GM21528 (cell line): ENCODE results near the gene ELOA2.
"Not testable (repeated sequence)": the region's sequence is repeated elsewhere in the genome, so short reads cannot be mapped to it uniquely, and the experiment has no call there.

Source experiments
- ATAC-seq: cut with Tn5 transposase; IDR thresholded peaks from one replicate; pipeline ENCODE4 v1.9.1; 2021; ENCODE audit warnings: mild to moderate bottlenecking, moderate library complexity; ENCODE audit not compliant: unreplicated experiment, low FRiP score

The ELOA2 gene, protein sequence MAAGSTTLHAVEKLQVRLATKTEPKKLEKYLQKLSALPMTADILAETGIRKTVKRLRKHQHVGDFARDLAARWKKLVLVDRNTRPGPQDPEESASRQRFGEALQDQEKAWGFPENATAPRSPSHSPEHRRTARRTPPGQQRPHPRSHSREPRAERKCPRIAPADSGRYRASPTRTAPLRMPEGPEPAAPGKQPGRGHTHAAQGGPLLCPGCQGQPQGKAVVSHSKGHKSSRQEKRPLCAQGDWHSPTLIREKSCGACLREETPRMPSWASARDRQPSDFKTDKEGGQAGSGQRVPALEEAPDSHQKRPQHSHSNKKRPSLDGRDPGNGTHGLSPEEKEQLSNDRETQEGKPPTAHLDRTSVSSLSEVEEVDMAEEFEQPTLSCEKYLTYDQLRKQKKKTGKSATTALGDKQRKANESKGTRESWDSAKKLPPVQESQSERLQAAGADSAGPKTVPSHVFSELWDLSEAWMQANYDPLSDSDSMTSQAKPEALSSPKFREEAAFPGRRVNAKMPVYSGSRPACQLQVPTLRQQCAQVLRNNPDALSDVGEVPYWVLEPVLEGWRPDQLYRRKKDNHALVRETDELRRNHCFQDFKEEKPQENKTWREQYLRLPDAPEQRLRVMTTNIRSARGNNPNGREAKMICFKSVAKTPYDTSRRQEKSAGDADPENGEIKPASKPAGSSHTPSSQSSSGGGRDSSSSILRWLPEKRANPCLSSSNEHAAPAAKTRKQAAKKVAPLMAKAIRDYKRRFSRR

DNA sequence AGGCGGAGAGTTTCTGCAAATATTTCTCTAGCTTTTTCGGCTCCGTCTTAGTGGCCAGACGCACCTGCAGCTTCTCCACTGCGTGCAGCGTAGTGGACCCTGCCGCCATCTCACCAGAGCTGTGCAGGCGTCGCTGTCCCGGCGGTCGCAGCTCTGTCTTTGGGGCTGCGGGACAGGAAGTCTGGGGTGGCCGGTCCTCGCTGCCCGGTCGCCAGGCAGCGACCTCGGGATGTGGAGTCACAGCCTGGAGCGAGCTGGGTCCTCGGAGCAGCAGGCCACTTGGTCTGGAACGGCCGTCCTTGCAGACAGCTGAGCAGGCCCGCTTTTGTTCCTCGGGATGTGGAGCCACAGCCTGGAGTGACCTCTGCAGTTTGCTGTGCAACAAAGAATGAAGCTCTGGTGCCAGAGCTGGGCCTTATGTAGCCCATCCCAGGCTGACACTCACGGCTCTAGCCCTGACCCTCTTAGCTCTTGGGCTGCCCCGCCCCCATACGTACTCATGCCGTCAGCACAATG is at the start of gene ELOA2:
TSS of gene ELOA2 (minus strand) at position 466 of the 516 bp plus-strand sequence. CDS start at position 109, 357 bp downstream.
- ATAC-seq: no peak

DNA sequence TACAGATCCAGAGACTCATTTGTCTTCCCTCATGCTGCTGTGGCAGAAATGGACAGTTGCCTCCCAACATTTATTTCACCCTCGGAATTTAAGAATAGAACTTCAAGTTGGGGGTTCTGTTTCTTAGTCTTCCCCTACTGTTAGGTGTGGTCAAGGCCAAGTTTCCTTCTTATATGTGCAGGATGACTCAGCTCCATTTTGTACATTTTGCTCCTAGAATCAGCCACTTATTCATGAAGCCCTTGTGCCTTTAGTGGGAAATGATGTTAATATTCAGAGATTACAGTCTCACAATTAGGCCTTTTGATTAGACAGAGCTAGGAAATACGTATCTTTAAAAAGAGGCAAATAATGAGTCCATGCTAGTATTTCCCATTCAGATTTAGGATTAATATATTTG is 46.2 kb upstream of the ELOA2 start:
- no peak for ATAC-seq

DNA sequence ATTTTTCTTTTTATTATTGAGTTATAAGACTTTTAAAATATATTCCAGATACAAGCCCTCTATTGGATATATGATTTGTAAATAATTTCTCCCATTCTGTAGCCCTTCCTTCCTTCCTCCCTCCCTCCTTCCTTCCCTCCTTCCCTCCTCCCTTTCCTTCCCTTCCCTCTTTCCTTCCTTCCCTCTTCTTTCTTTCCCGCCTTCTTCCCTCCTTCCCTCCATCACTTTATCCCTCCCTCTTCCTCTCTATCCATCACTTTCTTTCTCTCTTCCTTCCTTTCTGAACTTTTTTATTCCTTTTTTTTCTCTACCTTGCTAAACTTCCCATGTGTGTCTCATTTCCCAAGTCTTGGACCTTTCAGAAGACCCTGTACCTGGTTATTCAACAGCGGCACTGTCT is 45.5 kb upstream of the ELOA2 start:
- ATAC-seq: no peak

DNA sequence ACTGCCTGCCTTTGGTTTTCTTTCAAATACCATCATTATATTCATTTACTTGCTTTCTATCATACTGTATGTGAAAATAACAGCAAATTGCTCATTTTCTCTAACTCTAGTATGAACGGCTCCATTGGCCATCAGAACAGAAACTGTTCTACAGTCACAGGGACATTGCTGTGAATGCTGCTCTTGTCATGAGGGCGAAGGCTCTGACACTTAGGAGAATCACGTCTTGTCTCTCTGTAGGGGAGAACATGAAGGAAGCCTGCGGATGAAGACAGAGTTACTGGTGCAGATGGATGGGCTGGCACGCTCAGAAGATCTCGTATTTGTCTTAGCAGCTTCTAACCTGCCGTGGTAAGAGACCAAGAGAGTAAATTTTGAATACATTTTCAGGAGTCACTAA is 41.7 kb upstream of the ELOA2 start:
- ATAC-seq: no peak

DNA sequence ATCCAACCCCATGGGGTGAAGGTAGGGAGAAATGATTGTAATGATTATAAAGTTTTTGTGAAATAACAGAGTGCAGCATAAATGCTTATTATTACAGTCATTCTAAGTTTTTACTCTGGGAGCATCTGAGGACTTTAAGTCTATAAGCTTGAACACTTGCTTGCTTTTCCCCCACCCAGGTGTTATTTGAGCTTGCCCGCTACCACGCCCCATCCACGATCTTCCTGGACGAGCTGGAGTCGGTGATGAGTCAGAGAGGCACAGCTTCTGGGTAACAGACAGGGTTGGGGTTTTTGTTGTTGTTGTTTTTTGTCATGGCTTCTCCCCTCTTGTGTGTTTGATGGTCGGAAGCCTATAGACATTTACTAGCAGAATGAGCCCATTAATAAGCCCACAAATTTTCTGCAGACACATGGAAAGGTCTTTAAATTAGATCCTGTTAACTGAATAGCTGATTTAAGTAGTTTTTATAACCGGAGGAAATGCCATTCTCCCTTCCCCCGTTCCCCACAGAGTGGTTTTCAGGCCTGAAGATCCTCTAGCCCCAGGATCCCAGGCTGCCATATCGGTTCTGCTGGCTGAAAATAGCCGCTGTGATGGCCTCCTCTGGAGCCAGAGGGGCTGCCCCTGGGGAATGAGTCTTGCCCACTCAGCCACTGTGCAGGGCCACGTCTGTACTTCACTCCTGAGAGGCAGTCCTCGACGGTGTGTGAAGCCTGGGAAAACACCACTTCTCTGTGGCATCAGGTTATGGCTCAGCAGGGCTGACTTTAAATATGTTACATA is 39.9 kb upstream of the ELOA2 start:
- no peak for ATAC-seq

DNA sequence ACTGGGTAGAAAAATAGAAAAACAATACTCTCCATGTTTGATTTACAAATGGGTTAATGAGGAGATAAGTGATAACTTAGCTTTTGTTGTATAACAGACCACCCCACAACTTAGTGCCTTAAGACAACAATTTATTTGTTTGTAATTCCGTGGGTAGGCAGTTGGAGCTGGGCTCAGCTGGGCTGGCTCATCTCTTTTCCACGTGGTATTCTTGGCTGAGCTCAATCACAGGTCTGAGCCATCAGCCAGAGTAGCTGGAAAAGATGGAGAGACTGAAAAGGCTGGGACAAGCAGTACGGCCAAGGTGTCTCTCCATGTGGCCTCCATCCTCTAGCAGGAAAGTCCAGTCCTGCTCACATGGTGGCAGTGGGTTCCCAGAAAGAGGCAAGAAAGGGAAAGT is 32.2 kb upstream of the ELOA2 start:
- ATAC-seq: no peak

DNA sequence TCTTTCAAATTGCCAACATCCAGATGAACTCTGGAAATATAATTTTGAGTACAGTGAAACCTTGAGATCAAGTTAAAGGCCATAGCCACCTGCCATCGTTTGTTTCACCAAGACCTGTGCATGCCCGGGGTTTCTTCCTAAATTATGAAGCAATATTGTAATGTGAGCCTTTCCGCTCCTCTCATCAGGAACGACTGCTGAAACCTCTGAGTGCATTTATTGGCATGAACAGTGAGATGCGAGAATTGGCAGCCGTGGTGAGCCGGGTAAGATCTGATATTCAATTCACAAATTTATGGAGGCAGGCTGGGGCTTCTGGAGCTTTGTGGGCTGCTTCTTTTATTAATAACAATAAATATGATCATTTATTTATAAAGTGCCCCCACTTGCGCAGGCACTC is 27.7 kb upstream of the ELOA2 start:
- no peak for ATAC-seq

DNA sequence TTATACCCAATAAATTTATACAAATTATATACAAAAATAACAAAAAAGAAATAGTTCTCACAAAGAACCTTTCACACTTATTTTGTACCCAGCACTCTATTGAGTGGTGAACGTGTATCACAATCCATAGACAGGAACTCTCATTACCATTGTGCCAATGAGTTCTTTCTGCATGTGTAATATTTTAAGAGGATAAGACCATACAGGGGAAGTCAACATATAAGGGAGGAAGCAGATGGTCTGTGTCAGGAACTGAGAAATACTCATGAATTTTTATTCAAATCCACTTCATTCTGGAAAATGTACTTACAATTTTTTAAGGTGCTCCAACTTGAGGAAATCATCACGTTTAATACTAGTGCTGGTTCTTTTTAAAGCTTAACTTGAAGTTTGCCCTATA is 27.1 kb upstream of the ELOA2 start:
- ATAC-seq: no peak

DNA sequence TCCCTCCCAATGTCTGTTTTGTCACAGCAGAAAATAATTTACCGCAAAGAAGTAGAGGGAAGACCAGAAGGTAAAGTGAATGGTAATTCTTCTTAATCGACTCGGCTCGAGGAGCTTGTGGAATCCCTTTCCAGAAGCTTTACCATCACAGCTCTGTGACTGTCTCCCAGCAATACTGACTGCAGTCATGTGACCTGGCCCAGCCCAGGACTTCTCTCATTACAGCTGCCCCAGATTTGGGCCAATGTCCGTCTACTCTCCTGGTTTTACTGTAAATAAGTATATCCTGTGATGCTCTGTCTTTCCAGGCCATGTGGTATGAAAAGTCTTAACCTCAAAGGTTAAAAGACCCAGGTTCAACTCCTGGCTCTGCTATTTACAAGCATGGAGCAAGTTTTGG is 18.9 kb upstream of the ELOA2 start:
- ATAC-seq: no peak

DNA sequence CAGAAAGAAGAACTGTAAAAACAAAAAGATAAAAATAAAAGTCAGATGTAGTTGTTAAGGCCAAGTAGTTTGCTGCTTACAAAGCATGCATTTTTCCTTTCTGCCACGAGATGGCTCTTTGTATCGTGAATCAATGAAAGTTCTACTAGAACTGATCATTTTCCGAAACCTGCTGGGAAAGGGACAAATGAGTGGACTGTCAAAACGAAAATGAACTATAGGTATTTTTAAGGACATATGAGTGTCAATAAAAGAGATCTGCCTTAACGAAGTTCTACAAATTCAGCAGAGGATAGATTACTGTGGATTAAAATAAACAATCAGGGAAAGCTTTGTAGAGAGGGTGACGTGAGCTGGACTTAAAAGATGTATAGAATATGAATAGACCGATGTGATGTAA is 15.0 kb upstream of the ELOA2 start:
- no peak for ATAC-seq

DNA sequence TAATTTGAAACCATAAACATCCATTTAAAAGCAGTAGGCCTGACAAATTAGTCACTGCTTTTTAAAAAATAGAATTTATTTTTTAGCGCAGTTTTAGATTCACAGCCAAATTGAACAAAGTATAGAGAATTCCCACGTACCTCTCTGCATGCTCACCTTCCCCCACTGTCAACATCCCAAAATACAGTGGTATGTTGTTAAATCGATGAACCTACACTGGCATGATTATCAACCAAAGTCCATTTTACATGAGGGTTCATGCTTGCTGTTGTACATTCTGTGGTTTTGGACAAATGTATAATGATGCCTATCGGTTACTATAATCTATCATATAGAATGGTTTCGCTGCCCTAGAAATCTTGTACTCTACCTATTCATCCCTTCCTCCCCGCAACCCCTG is 5.6 kb upstream of the ELOA2 start:
- ATAC-seq: no peak

DNA sequence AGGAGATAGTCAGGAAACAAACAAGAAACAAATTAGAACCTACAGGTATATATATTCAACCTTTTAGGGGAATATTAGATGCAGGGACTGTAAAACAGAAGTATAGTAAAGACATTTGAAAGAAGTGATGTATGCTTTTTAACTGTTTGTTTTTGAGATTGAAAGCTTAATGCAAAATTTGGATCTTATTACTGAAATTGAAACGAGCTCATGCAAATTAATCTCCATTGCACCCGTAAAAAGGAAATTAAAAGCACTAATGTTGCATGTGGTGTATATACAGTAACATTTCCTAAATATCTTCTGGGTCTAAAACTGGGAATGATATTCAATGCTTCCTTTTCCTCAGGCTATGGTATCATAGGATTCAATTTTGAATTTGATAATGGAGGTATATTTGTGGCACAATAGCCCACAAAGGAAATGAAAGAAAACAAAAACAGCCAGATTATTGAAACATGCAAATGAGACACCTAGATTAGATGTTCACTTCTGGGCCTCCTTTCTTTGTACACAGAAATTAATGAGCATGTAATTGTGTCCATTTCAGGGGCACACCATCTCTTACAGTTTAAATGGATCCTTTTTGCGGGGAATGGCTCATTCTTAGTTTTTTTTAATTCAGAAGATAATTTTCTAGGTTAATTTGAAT is 1.6 kb upstream of the ELOA2 start:
- peak; percentile 60 for ATAC-seq

DNA sequence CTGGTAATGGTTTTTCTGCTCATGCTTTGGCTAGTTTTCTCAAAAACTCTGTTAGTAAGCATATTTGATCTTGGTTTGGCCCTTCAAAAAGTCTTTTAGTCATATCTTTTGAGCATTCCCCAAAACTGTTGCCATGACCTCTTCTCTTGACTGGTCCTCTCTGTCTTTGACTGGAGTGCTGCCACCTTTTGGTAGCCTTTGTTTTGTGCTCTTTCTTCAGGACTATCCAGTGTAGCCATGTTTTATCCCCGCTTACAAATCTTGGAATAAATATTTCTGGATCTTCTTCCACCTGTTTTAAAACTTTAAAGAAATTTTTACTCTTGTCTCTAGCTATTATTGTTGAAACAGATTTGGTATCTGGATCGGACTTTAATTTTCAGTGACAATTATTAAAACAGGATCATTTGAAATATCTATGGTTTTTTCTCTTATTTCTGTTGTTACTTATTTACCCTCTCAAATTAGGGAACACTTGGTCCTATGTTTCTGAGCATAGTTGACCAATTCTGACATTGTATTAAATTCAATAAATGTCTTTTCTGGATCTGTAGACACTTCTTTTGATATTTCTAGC is 965 bp upstream of the ELOA2 start:
- no peak for ATAC-seq

DNA sequence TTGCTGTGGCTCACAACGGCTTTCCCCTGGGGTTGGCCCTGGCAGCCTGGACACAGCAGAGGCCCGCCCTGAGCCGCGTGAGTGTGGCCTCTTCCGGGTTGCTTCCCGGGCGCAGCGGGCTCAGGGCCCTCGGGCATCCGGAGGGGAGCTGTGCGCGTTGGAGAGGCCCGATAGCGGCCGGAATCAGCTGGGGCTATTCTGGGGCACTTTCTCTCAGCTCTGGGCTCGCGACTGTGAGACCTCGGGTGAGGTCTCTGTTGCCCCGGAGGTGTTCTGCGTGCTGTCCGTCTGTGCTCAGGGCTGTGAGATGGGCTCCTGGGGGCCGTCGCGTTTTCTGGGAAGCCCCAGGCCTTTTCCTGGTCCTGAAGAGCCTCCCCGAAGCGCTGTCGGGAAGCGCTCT is 830 bp downstream of the ELOA2 start:
- ATAC-seq: not testable (repeated sequence)

DNA sequence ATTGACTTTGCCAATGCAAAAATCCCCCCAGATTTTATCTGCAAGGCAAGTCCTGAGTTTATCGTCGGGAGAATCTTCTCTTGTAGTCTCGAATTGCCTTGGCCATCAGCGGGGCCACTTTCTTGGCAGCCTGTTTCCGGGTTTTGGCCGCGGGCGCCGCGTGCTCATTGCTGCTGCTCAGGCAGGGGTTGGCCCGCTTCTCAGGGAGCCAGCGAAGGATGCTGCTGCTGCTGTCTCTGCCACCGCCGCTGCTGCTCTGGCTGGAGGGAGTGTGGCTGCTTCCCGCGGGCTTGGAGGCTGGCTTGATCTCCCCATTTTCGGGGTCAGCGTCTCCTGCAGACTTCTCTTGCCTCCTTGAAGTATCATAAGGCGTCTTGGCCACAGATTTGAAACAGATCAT is 2.5 kb downstream of the ELOA2 start:
- ATAC-seq: no peak

DNA sequence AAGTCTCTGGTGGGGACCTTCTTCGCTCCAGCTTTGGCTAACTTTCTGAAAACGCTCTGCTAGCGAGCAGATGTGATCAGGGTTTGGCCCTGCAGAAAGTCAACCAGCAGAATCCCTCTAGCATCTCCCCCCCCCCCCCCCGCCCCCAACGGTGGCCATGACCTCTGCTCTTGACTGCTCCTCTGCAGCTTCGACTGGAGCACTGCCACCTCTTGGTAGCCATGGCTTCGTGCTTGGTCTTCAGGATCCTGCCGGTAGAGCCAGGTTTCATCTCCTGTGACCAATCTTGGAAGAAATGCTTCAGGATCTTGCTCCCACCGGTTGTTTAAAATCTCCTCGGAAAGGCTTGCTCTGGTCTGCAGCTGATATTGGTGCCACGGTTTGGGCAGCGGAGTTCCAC is 4.5 kb downstream of the ELOA2 start:
- ATAC-seq: not testable (repeated sequence)

DNA sequence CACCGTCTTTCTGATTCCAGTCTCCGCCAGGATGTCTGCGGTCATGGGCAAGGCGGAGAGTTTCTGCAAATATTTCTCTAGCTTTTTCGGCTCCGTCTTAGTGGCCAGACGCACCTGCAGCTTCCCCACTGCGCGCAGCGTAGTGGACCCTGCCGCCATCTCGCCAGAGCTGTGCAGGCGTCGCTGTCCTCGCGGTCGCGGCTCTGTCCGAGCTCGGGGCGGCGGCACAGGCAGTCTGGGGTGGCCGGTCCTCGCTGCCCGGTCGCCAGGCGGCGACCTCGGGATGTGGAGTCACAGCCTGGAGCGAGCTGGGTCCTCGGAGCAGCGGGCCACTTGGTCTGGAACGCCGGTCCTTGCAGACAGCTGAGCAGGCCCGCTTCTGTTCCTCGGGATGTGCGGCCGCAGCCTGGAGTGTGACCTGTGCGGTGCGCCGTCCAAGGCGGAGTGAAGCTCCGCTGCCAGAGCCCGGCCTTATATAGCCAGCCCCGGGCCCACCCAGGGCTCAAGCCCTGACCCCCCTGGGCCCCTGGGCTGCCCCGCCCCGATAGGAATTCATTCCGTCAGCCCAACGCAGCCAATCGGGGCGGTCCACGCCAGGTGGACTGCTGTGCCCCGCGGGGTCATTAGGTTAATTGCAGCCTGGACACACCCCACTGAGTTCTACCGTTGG is 5.6 kb downstream of the ELOA2 start:
- ATAC-seq: not testable (repeated sequence)

DNA sequence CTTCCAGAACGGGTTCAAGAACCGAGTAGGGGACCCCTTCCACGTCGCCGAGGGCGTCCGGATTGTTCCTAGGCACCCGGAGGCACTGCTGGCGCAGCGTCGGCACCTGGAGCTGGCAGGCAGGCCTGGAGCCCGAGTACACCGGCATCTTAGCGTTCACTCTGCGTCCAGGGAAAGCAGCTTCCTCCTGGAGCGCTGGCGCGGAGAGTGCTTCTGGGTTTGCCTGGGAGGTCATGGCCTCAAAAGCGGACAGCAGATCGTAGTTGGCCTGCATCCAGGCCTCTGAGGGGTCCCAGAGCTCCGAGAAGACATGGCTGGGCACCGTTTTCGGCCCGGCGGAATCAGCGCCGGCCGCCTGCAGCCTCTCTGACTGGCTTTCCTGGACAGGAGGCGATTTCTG is 6.7 kb downstream of the ELOA2 start:
- not testable (repeated sequence) for ATAC-seq

DNA sequence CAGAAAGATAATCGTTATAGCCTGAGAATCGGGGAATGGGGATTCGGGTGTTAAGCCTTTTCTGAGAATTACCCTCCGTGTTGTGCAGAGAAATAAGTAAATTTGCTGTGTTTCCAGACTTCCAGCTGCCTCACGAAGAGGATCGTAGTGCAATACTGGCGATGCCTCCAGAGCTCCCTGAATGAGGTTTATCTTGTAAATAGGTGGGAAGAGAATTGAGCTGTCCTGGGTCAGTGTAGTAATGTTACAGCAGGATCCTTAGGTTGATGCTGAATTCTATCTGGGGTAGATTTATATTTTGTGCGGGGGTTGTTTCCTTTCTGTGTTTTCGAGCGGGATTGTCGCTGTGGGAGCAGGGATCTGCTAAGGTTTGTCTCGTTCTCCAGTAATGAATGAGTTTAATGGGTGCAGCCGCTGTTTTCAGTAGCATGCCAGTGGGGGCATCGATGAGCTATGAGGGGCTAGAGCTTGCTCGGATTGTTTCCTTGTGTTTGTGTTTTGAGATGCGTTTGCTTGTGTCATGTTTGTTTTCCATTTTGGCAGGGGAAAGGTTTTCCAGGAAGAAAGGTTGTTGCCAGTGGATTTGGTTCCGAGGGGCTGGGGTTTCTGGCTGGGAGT is 9.8 kb downstream of the ELOA2 start:
- not testable (repeated sequence) for ATAC-seq
